ENCODE measurements around the gene HDHD5. TPM values are rescaled to one million over a fixed set of nuclear protein-coding genes. Genes with fewer than 3 reads are reported as not detected.

HDHD5 gene
- total and polyA plus RNA-seq, 10 of the 15 experiments (the other 5 are each of a cell fraction or from before 2014, with no cell fraction given): 1.7 to 68.0 (median 49.9) TPM

- H3K27me3 ChIP-seq (replicated peaks in 1 of 2; ENCODE audit: control insufficient read depth in 2 of 2, insufficient read depth in 2 of 2, low read length in 1 of 2): no peaks in the 10 kb centered on the region
- no peak for DNase-seq (ENCODE audit: low read depth, low spot score)
- H2AFZ ChIP-seq (ENCODE audit: control insufficient read depth, low read depth, low read length): no peak overlapping the region
- WGBS (ENCODE audit: insufficient coverage, insufficient replicate concordance, low lambda C conversion rate, missing lambda C conversion rate): 63% methylated on average over 9 of the region's 9 CpGs
- ATAC-seq: no peak
- in situ Hi-C loops (cut with MboI) (no loop called here), intact Hi-C loops (cut with micrococcal nuclease; ENCODE audit: unreplicated experiment) (no loop called here)
- CTCF ChIA-PET: no interaction called here
- no peak overlapping the region for H3K27ac ChIP-seq (ENCODE audit: control insufficient read depth, insufficient read depth)
- SMC1A ChIA-PET (ENCODE audit: uncharacterized antibody, unreplicated experiment): no interaction called here
- H3K4me1 ChIP-seq (ENCODE audit: control insufficient read depth, insufficient read depth, low read length): peaks cover 5% of the 10 kb centered on the region
- BruUV-seq (replicated peaks): no TSS peak
- H3K9ac ChIP-seq (ENCODE audit: control insufficient read depth, insufficient read depth, low read length): no peak overlapping the region
- POLR2A ChIA-PET: interaction anchor here (0.7 kb wide), 2 partner anchors 16 to 25 kb away, joined by 4 to 5 read pairs; no protein-coding TSS in a partner anchor
- FAIRE-seq: no peak
- no peaks in the 10 kb centered on the region for H4K20me1 ChIP-seq (ENCODE audit: control insufficient read depth, insufficient read depth)
- RAD21 ChIA-PET (ENCODE audit: unreplicated experiment): interaction anchor here (1.0 kb wide), 1 partner anchor 389 kb away, joined by 3 read pairs; no protein-coding TSS in a partner anchor
- no peak overlapping the region for H3K4me3 ChIP-seq
- H3K4me2 ChIP-seq (ENCODE audit: control insufficient read depth, insufficient read depth): no peak overlapping the region
- peaks cover under 1 to 12% of the 10 kb centered on the region in 2 experiments; a peak in 3 of 4 replicates for H3K36me3 ChIP-seq (ENCODE audit: control insufficient read depth in 2 of 2, insufficient read depth in 2 of 2, low read length in 1 of 2)
- no peaks in the 10 kb centered on the region for H3K79me2 ChIP-seq (ENCODE audit: control insufficient read depth, insufficient read depth, low read length)
- no peaks in the 10 kb centered on the region for H3K9me3 ChIP-seq (replicated peaks; ENCODE audit: control insufficient read depth, insufficient read depth, low read length)
- TF ChIP-seq PAX5 (IDR thresholded peaks at IDR 0.05; ENCODE audit: borderline replicate concordance, low read depth, low read length) (no peak), SKIL (IDR thresholded peaks at IDR 0.05; ENCODE audit: low read depth, poor library complexity, severe bottlenecking) (no peak), RAD51 (IDR thresholded peaks at IDR 0.05) (no peak), DPF2 (IDR thresholded peaks at IDR 0.05) (no peak), REST (IDR thresholded peaks at IDR 0.05; ENCODE audit: low read depth, low read length) (no peak), ZNF217 (IDR thresholded peaks at IDR 0.05) (no peak), MEF2A (IDR thresholded peaks at IDR 0.05; ENCODE audit: insufficient read depth, low read depth, low read length) (no peak), PAX8 (IDR thresholded peaks at IDR 0.05) (no peak), FOXM1 (IDR thresholded peaks at IDR 0.05; ENCODE audit: low read depth, low read length) (no peak), PKNOX1 (IDR thresholded peaks at IDR 0.05) (no peak), BRCA1 (IDR thresholded peaks at IDR 0.05; ENCODE audit: low read depth, low read length) (no peak), ZBTB40 (IDR thresholded peaks at IDR 0.05; ENCODE audit: borderline replicate concordance) (no peak), NR2C1 (IDR thresholded peaks at IDR 0.05) (no peak), POLR2AphosphoS5 (IDR thresholded peaks at IDR 0.05; ENCODE audit: low read length) (no peak)
Measured at GRCh38 chr22:17112491-17113042, 46.5 kb downstream of the HDHD5 start.
